ENCODE measurements around the gene LARGE1.

LARGE1 gene

DNA sequence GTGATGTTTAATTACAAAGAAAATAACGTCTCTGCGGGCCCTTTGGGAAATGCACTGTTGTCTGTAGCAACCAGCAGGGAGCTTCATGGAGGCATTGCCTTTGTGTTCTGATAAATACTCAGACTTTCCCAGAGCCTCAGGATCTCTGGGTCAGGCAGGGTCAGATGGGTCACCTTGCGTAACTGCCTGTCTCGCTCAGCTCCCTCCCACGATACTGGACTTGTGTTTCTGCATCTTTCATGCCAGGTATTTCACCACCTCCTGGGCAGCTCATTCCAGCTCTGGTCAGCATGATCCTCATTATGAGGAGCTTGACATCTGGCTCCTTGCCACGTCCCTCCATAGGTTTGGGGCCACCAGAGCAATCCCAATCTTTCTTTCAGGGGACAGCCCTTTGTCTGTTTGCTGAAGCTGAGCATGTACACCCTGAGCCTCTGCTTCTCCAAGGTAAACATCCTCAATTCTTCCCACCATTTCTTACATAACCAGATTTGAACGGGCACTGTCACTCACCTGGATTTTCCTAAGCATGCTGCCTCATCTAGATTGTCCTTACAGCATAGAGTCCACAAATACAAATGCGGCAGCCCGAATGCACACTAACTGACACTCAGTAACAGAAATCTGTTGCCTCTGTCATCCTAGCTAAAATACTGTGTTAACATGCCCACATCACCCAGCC, 162.3 kb downstream of the LARGE1 start:
- Histone ChIP-seq H3K27me3 (ENCODE audit: insufficient read depth, poor library complexity, severe bottlenecking) (no peaks in the 10 kb centered on the region), H3K27ac (replicated peaks) (no peak overlapping the region), H3K4me3 (replicated peaks; ENCODE audit: insufficient read depth, low read length) (no peak overlapping the region)
- TF ChIP-seq, protein P1, sequence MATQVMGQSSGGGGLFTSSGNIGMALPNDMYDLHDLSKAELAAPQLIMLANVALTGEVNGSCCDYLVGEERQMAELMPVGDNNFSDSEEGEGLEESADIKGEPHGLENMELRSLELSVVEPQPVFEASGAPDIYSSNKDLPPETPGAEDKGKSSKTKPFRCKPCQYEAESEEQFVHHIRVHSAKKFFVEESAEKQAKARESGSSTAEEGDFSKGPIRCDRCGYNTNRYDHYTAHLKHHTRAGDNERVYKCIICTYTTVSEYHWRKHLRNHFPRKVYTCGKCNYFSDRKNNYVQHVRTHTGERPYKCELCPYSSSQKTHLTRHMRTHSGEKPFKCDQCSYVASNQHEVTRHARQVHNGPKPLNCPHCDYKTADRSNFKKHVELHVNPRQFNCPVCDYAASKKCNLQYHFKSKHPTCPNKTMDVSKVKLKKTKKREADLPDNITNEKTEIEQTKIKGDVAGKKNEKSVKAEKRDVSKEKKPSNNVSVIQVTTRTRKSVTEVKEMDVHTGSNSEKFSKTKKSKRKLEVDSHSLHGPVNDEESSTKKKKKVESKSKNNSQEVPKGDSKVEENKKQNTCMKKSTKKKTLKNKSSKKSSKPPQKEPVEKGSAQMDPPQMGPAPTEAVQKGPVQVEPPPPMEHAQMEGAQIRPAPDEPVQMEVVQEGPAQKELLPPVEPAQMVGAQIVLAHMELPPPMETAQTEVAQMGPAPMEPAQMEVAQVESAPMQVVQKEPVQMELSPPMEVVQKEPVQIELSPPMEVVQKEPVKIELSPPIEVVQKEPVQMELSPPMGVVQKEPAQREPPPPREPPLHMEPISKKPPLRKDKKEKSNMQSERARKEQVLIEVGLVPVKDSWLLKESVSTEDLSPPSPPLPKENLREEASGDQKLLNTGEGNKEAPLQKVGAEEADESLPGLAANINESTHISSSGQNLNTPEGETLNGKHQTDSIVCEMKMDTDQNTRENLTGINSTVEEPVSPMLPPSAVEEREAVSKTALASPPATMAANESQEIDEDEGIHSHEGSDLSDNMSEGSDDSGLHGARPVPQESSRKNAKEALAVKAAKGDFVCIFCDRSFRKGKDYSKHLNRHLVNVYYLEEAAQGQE (IDR thresholded peaks at IDR 0.05; ENCODE audit: insufficient replicate concordance, low read depth) = no peak
- TF ChIP-seq POLR2AphosphoS5 (IDR thresholded peaks at IDR 0.05; ENCODE audit: low read depth) (no peak), SPI1 (IDR thresholded peaks at IDR 0.05; ENCODE audit: borderline replicate concordance, low read depth) (no peak), GABPA (IDR thresholded peaks at IDR 0.05; ENCODE audit: low read depth) (no peak)
- TF ChIP-seq, protein P2, sequence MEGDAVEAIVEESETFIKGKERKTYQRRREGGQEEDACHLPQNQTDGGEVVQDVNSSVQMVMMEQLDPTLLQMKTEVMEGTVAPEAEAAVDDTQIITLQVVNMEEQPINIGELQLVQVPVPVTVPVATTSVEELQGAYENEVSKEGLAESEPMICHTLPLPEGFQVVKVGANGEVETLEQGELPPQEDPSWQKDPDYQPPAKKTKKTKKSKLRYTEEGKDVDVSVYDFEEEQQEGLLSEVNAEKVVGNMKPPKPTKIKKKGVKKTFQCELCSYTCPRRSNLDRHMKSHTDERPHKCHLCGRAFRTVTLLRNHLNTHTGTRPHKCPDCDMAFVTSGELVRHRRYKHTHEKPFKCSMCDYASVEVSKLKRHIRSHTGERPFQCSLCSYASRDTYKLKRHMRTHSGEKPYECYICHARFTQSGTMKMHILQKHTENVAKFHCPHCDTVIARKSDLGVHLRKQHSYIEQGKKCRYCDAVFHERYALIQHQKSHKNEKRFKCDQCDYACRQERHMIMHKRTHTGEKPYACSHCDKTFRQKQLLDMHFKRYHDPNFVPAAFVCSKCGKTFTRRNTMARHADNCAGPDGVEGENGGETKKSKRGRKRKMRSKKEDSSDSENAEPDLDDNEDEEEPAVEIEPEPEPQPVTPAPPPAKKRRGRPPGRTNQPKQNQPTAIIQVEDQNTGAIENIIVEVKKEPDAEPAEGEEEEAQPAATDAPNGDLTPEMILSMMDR (IDR thresholded peaks at IDR 0.05; ENCODE audit: insufficient read depth, low read length) = no peak
- DNase-seq (ENCODE audit: low read depth in 1 of 2, low spot score in 1 of 2) = no peak

DNA sequence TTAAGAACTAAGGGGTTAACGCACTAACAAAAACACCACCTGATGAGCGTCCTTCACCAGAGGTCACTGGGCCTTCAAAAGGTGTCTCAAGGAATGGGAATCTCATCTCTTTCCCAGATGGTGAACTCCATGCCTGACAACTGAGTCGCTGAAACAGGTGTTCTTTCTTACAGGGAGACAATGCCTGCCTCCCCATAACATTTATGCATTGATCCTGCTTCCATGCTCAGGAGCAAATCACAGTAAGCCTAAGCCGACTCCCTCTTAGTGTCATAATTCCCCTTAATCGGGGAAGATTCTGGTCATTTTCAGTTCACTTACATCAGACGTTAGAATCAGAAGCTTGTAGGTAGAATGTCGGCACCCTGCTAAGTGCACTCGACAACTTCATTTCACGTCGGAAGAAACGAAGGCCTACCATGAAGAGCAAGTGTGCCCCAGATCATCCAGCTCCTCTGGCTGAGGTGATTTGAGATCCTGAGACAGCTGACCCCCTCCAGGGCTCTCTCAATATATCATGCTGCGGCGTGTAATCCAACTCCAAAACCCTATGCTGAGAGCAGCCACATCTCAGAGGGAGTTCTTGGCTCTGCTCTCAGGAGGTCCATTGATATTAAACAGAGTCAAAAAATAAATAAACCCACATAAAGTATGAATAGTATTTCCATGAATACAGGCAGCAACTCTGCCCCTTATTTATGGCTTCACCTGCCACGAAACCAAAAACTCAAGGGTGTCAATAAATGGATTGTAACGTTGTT, 163.1 kb downstream of the LARGE1 start:
- H3K27ac ChIP-seq (replicated peaks) = no peak overlapping the region
- TF ChIP-seq, protein P2 (IDR thresholded peaks at IDR 0.05; ENCODE audit: insufficient read depth, low read length) = no peak
- no peak for TF ChIP-seq POLR2AphosphoS5 (IDR thresholded peaks at IDR 0.05; ENCODE audit: low read depth)
- no peak for TF ChIP-seq GABPA (IDR thresholded peaks at IDR 0.05; ENCODE audit: low read depth)
- TF ChIP-seq, protein P1 (IDR thresholded peaks at IDR 0.05; ENCODE audit: insufficient replicate concordance, low read depth) = no peak
- no peak for TF ChIP-seq SPI1 (IDR thresholded peaks at IDR 0.05; ENCODE audit: borderline replicate concordance, low read depth)
- DNase-seq (ENCODE audit: low read depth in 1 of 2, low spot score in 1 of 2) = no peak
- H3K4me3 ChIP-seq (replicated peaks; ENCODE audit: insufficient read depth, low read length) = no peak overlapping the region
- no peaks in the 10 kb centered on the region for H3K27me3 ChIP-seq (ENCODE audit: insufficient read depth, poor library complexity, severe bottlenecking)

DNA sequence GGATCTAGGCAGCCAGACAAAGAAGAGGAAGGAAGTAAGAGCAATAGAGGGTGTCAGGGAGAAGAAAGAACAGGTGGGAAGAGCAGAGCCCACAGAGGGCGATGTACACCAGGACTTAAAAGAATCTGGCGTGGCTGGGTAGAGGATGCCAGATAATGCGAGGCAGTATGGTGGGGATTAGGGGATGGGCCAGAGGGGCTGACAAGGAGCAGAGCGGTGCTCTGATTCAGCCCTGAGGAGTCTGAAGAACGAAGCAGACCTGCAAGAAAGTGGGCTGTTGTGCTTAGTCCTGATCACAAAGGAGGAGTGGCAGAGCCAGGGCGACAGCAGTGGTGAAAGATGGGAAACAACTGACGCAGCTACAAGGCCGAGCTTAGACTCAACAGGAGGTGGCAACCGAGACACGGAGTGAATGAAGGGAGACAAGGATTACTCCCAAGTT, 163.7 kb downstream of the LARGE1 start:
- Histone ChIP-seq H3K27me3 (ENCODE audit: insufficient read depth, poor library complexity, severe bottlenecking) (no peaks in the 10 kb centered on the region), H3K27ac (replicated peaks) (no peak overlapping the region), H3K4me3 (replicated peaks; ENCODE audit: insufficient read depth, low read length) (no peak overlapping the region)
- DNase-seq (ENCODE audit: low read depth in 1 of 2, low spot score in 1 of 2) = no peak
- TF ChIP-seq, protein P2 (IDR thresholded peaks at IDR 0.05; ENCODE audit: insufficient read depth, low read length) = no peak
- TF ChIP-seq GABPA (IDR thresholded peaks at IDR 0.05; ENCODE audit: low read depth) (no peak), POLR2AphosphoS5 (IDR thresholded peaks at IDR 0.05; ENCODE audit: low read depth) (no peak), SPI1 (IDR thresholded peaks at IDR 0.05; ENCODE audit: borderline replicate concordance, low read depth) (no peak)
